SK-N-SH (cell line): ENCODE measurements around the gene FAM163A. TPM values are rescaled to one million over a fixed set of nuclear protein-coding genes. Genes with fewer than 3 reads are reported as not detected.

ENCODE experiments used
- CTCF ChIA-PET: fragments of 300-600, 350-600 bp; formaldehyde crosslinking; extraction: SDS; loops from one replicate; lab custom pipeline; 2021; lab: Yijun Ruan, JAX
- POLR2A ChIA-PET: fragments of 350-600 bp; sonication (Branson Sonifier 250); formaldehyde crosslinking; extraction: SDS; loops from one replicate; lab custom pipeline; 2020; ENCODE audit warnings: antibody characterized with exemption, inconsistent platforms; lab: Yijun Ruan, JAX
- DNase-seq: peaks from one replicate; pipeline ENCODE4 v3.0.0; 2012
- H2AFZ ChIP-seq: fragments of 200-600 bp; sonication (generic); 2 replicates; pipeline ENCODE4 v1.8.1; 2016; ENCODE audit warnings: antibody characterized with exemption, mild to moderate bottlenecking, low read depth
- H3F3A ChIP-seq: fragments of 200-600 bp; sonication (generic); replicated peaks from 2 replicates; pipeline ENCODE3; 2016; ENCODE audit warnings: antibody characterized with exemption, mild to moderate bottlenecking; ENCODE audit not compliant: insufficient read depth
- H3K27ac ChIP-seq, 2 experiments: fragments of 200-500 bp in 1 of 2; fragments of 200-600 bp in 1 of 2; sonication (Bioruptor generic) in 1 of 2; sonication (generic), shearing (Covaris generic) in 1 of 2; 2 replicates each; pipeline versions ENCODE4 v1.5.1 to v1.6.1; 2014 to 2016; ENCODE audit warnings: low read depth in 2 of 2, inconsistent platforms in 1 of 2, low read length in 1 of 2, mild to moderate bottlenecking in 1 of 2, mixed read lengths in 1 of 2
- H3K27me3 ChIP-seq: fragments of 200-600 bp; sonication (generic), shearing (Covaris generic); 2 replicates; pipeline ENCODE4 v1.6.1; 2016; ENCODE audit warnings: mixed run types; ENCODE audit not compliant: insufficient read depth
- H3K36me3 ChIP-seq, 2 experiments: fragments of 200-500 bp in 1 of 2; fragments of 200-600 bp in 1 of 2; sonication (Bioruptor generic) in 1 of 2; sonication (generic) in 1 of 2; replicated peaks in 1 of 2; 2 replicates each; pipeline versions ENCODE3 to v1.5.1; 2014 to 2016; ENCODE audit warnings: low read length in 1 of 2, mild to moderate bottlenecking in 1 of 2; ENCODE audit not compliant: insufficient read depth in 2 of 2, control insufficient read depth in 1 of 2
- H3K4me1 ChIP-seq, 2 experiments: fragments of 200-500 bp in 1 of 2; fragments of 200-600 bp in 1 of 2; sonication (Bioruptor generic) in 1 of 2; sonication (generic), shearing (Covaris generic) in 1 of 2; 2 replicates each; pipeline versions ENCODE4 v1.5.1 to v1.6.1; 2014 to 2016; ENCODE audit warnings: low read depth in 1 of 2, low read length in 1 of 2, mixed run types in 1 of 2; ENCODE audit not compliant: insufficient read depth in 2 of 2, control insufficient read depth in 1 of 2
- H3K4me2 ChIP-seq: fragments of 200-600 bp; sonication (generic), shearing (Covaris generic); 2 replicates; pipeline ENCODE4 v1.6.1; 2017; ENCODE audit warnings: mixed run types
- H3K4me3 ChIP-seq, 2 experiments: fragments of 200-500 bp in 1 of 2; fragments of 200-600 bp in 1 of 2; sonication (Bioruptor generic) in 1 of 2; sonication (generic), shearing (Covaris generic) in 1 of 2; 2 replicates each; pipeline versions ENCODE4 v1.5.1 to v1.8.1; 2014 to 2016; ENCODE audit warnings: low read depth in 2 of 2, inconsistent platforms in 1 of 2, low read length in 1 of 2, mild to moderate bottlenecking in 1 of 2, mixed read lengths in 1 of 2, moderate library complexity in 1 of 2
- H3K79me2 ChIP-seq: fragments of 200-600 bp; sonication (generic); 2 replicates; pipeline ENCODE4 v1.8.1; 2017; ENCODE audit warnings: mild to moderate bottlenecking; ENCODE audit not compliant: insufficient read depth
- H3K9ac ChIP-seq: fragments of 200-600 bp; sonication (generic); 2 replicates; pipeline ENCODE4 v1.6.1; 2017; ENCODE audit warnings: mixed run types
- H3K9me2 ChIP-seq: fragments of 200-600 bp; sonication (generic); 2 replicates; pipeline ENCODE4 v1.6.1; 2017; ENCODE audit warnings: mixed run types
- H3K9me3 ChIP-seq: fragments of 200-600 bp; sonication (generic); 2 replicates; pipeline ENCODE4 v1.6.1; 2017; ENCODE audit warnings: mixed run types, mild to moderate bottlenecking, moderate library complexity
- H4K20me1 ChIP-seq: fragments of 200-600 bp; sonication (generic); 2 replicates; pipeline ENCODE4 v1.6.1; 2017; ENCODE audit warnings: mild to moderate bottlenecking, mixed run types; ENCODE audit not compliant: insufficient read depth
- CHD2 ChIP-seq: fragments of 150-350 bp; IDR thresholded peaks from 2 replicates; pipeline ENCODE4 v1.6.1; 2018; ENCODE audit warnings: low read length; ENCODE audit not compliant: partially characterized antibody
- FOXJ3 ChIP-seq: sonication (generic); formaldehyde crosslinking; IDR thresholded peaks from 2 replicates; pipeline ENCODE4 v1.5.1; 2020; ENCODE audit warnings: mild to moderate bottlenecking, missing genetic modification reagents
- FOXM1 ChIP-seq: IDR thresholded peaks from 2 replicates; pipeline ENCODE4 v1.4.0; 2012; ENCODE audit warnings: low read depth, mild to moderate bottlenecking
- GABPA ChIP-seq: IDR thresholded peaks from 2 replicates; pipeline ENCODE4 v1.4.0; 2012; ENCODE audit warnings: low read depth, mild to moderate bottlenecking
- GATA2 ChIP-seq: sonication (generic); formaldehyde crosslinking; IDR thresholded peaks from 2 replicates; pipeline ENCODE4 v1.5.0; 2020; ENCODE audit warnings: mild to moderate bottlenecking, missing genetic modification reagents
- IRF3 ChIP-seq: fragments of 150-350 bp; IDR thresholded peaks from 2 replicates; pipeline ENCODE4 v1.6.1; 2016; ENCODE audit warnings: mild to moderate bottlenecking, low read depth, low read length
- MEF2A ChIP-seq: IDR thresholded peaks from 2 replicates; pipeline ENCODE4 v1.4.0; 2012; ENCODE audit warnings: low read depth, borderline replicate concordance
- MXI1 ChIP-seq: IDR thresholded peaks from 2 replicates; pipeline ENCODE4 v1.6.1; 2012; ENCODE audit warnings: mild to moderate bottlenecking, low read depth, low read length, improper control_type of control experiment
- NFIC ChIP-seq: IDR thresholded peaks from 2 replicates; pipeline ENCODE4 v1.4.0; 2012; ENCODE audit warnings: borderline replicate concordance
- NRF1 ChIP-seq: IDR thresholded peaks from 2 replicates; pipeline ENCODE4 v1.6.1; 2012; ENCODE audit warnings: low read depth, mild to moderate bottlenecking, low read length
- RAD21 ChIP-seq: IDR thresholded peaks from 2 replicates; pipeline ENCODE4 v1.6.1; 2012; ENCODE audit warnings: mild to moderate bottlenecking, low read length
- RCOR1 ChIP-seq: fragments of 150-350 bp; IDR thresholded peaks from 2 replicates; pipeline ENCODE4 v1.6.1; 2017; ENCODE audit warnings: antibody characterized with exemption, low read length
- RFX5 ChIP-seq: IDR thresholded peaks from 2 replicates; pipeline ENCODE4 v1.6.1; 2012; ENCODE audit warnings: mild to moderate bottlenecking, improper control_type of control experiment, low read length
- SIN3A ChIP-seq: IDR thresholded peaks from 2 replicates; pipeline ENCODE4 v1.6.1; 2012; ENCODE audit warnings: low read depth, mild to moderate bottlenecking, low read length, moderate library complexity, borderline replicate concordance
- SMC3 ChIP-seq: IDR thresholded peaks from 2 replicates; pipeline ENCODE4 v1.6.1; 2012; ENCODE audit warnings: low read depth, low read length, improper control_type of control experiment
- TAF1 ChIP-seq: IDR thresholded peaks from 2 replicates; pipeline ENCODE4 v1.6.1; 2012; ENCODE audit warnings: low read depth, mild to moderate bottlenecking, low read length, moderate library complexity, borderline replicate concordance
- TEAD4 ChIP-seq: IDR thresholded peaks from 2 replicates; pipeline ENCODE4 v1.4.0; 2012; ENCODE audit warnings: mild to moderate bottlenecking, borderline replicate concordance; ENCODE audit not compliant: insufficient read depth
- USF2 ChIP-seq: fragments of 150-350 bp; IDR thresholded peaks from 2 replicates; pipeline ENCODE4 v1.6.1; 2017; ENCODE audit warnings: antibody characterized with exemption, low read length, low read depth, borderline replicate concordance
- WGBS: methylation state at CpG from one replicate; pipeline ENCODE4 v1.1.6; 2017; ENCODE audit warnings: low lambda C conversion rate; 5-methylcytosine and 5-hydroxymethylcytosine counted together
- polyA plus RNA-seq, 3 experiments: library from polyadenylated mRNA; depleted of rRNA; stranded (reverse); fragments of >200 nt; gene quantifications; 2 replicates each; pipeline ENCODE4 v1.2.3, GENCODE V29; 2012
- TF ChIP-seq, protein P1 (sequence below): IDR thresholded peaks from 2 replicates; pipeline ENCODE4 v1.6.1; 2012; ENCODE audit warnings: mild to moderate bottlenecking, low read depth, low read length, moderate library complexity
- TF ChIP-seq, protein P2 (sequence below): IDR thresholded peaks from 2 replicates; pipeline ENCODE4 v1.4.0; 2012; ENCODE audit warnings: low read depth, borderline replicate concordance

FAM163A gene
- polyA plus RNA-seq, 1 of the 3 experiments (the other 2 are of a cell fraction) = 0.43 TPM

DNA sequence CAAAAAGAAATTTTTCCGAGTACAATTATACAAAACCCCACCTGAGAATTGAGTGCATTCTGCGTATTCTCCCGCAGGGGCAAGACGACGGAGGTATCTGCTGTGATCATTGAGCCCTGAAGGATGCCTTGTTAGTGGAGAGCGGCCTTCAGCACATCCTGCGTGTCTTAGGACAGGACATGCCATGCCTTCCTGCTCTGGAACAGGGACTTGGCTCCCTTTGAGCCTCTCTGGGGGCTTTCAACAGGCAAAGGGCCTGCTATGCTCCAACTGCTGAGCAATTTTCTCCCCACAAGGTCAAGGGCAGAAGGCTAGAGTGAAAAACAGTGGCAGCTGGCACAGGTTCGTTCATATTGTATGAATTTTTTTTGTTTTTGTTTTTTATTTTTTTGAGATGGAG, 82.1 kb downstream of the FAM163A start (continued):
- TF ChIP-seq TAF1 (no peak), GATA2 (CRISPR knock-in tag) (no peak), SMC3 (no peak), MXI1 (no peak)
- TF ChIP-seq, protein P1, sequence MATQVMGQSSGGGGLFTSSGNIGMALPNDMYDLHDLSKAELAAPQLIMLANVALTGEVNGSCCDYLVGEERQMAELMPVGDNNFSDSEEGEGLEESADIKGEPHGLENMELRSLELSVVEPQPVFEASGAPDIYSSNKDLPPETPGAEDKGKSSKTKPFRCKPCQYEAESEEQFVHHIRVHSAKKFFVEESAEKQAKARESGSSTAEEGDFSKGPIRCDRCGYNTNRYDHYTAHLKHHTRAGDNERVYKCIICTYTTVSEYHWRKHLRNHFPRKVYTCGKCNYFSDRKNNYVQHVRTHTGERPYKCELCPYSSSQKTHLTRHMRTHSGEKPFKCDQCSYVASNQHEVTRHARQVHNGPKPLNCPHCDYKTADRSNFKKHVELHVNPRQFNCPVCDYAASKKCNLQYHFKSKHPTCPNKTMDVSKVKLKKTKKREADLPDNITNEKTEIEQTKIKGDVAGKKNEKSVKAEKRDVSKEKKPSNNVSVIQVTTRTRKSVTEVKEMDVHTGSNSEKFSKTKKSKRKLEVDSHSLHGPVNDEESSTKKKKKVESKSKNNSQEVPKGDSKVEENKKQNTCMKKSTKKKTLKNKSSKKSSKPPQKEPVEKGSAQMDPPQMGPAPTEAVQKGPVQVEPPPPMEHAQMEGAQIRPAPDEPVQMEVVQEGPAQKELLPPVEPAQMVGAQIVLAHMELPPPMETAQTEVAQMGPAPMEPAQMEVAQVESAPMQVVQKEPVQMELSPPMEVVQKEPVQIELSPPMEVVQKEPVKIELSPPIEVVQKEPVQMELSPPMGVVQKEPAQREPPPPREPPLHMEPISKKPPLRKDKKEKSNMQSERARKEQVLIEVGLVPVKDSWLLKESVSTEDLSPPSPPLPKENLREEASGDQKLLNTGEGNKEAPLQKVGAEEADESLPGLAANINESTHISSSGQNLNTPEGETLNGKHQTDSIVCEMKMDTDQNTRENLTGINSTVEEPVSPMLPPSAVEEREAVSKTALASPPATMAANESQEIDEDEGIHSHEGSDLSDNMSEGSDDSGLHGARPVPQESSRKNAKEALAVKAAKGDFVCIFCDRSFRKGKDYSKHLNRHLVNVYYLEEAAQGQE = no peak

GRCh38 chr1:179825798-179826460, 82.8 kb downstream of the FAM163A start:
- H4K20me1 ChIP-seq = no peaks in the 10 kb centered on the region
- no peaks in the 10 kb centered on the region; a peak in 1 of 4 replicates for H3K4me1 ChIP-seq
- H3K9ac ChIP-seq = no peak overlapping the region
- no peaks in the 10 kb centered on the region for H3K36me3 ChIP-seq
- no peaks in the 10 kb centered on the region for H3F3A ChIP-seq
- H3K79me2 ChIP-seq = no peaks in the 10 kb centered on the region
- H2AFZ ChIP-seq = no peak overlapping the region
- CTCF ChIA-PET = interaction anchor here (1.7 to 9.9 kb wide), 3 partner anchors 12 to 120 kb away, joined by 5 to 72 read pairs (median 6); no protein-coding TSS in a partner anchor
- no peak overlapping the region for H3K27ac ChIP-seq
- WGBS = 84% methylated on average over 10 of the region's 13 CpGs
- no peak overlapping the region for H3K4me2 ChIP-seq
- no peak for DNase-seq
- H3K27me3 ChIP-seq = no peaks in the 10 kb centered on the region; the same call in 1 of the 2 replicates
- POLR2A ChIA-PET = no interaction called here
- no peaks in the 10 kb centered on the region for H3K9me2 ChIP-seq
- H3K9me3 ChIP-seq = no peaks in the 10 kb centered on the region
- no peak overlapping the region for H3K4me3 ChIP-seq
- no peak for TF ChIP-seq MEF2A
- no peak for TF ChIP-seq RFX5
- TF ChIP-seq, protein P1 = no peak
- no peak for TF ChIP-seq RAD21
- no peak for TF ChIP-seq FOXM1
- TF ChIP-seq TAF1 = no peak
- no peak for TF ChIP-seq USF2
- TF ChIP-seq SMC3 = no peak
- no peak for TF ChIP-seq IRF3
- TF ChIP-seq CHD2 = no peak
- TF ChIP-seq, protein P2, sequence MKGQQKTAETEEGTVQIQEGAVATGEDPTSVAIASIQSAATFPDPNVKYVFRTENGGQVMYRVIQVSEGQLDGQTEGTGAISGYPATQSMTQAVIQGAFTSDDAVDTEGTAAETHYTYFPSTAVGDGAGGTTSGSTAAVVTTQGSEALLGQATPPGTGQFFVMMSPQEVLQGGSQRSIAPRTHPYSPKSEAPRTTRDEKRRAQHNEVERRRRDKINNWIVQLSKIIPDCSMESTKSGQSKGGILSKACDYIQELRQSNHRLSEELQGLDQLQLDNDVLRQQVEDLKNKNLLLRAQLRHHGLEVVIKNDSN = no peak
- no peak for TF ChIP-seq TEAD4
- TF ChIP-seq RCOR1 = no peak
- TF ChIP-seq NRF1 = no peak
- no peak for TF ChIP-seq FOXJ3 (CRISPR knock-in tag)
- TF ChIP-seq SIN3A = no peak
- TF ChIP-seq GABPA = no peak
- TF ChIP-seq NFIC = no peak
